Measurements from ENCODE around the gene HEBP1. TPM values are rescaled to one million over a fixed set of nuclear protein-coding genes. Genes with fewer than 3 reads are reported as not detected.

The HEBP1 gene
- 10 to 100 TPM; 23.9 to 24.8 TPM for total RNA-seq

GRCh38 chr12:12999959-13000615, at the start of gene HEBP1:
Gene HEBP1 (minus strand): TSS chr12:13000265. CDS start chr12:13000114, 151 bp downstream.
- peaks cover 8% of the 10 kb centered on the region for H3K27me3 Mint-ChIP-seq

DNA sequence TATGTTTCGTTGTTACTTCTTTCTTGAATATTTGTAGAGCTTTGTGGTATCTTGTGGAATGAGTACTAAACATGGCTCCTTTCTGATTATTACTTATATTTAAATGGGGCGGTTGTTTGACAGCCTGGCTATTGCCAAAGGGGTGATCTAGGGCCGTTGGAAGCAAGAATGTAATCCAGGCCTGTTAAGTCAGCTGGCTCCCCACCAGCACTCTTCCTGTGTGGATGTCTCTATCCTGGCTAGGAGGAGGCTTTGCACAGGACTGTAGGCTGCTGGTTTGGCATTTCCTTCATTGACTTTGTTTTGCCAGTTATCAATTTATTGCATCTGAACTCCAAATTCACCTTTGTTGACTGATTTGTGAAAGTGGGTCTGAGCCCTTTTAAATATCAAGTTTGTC, 49.8 kb upstream of the HEBP1 start:
- CTCF ChIA-PET: no interaction called here
- no peaks in the 10 kb centered on the region for H3K27me3 Mint-ChIP-seq
- H3K4me3 Mint-ChIP-seq: no peak overlapping the region
- H3K36me3 Mint-ChIP-seq (ENCODE audit: low read depth): peaks cover 6% of the 10 kb centered on the region
- POLR2A ChIA-PET: interaction anchor here (1.3 kb wide), 1 partner anchor 30 kb away, joined by 3 read pairs; no protein-coding TSS in a partner anchor
- TF ChIP-seq, protein P1, sequence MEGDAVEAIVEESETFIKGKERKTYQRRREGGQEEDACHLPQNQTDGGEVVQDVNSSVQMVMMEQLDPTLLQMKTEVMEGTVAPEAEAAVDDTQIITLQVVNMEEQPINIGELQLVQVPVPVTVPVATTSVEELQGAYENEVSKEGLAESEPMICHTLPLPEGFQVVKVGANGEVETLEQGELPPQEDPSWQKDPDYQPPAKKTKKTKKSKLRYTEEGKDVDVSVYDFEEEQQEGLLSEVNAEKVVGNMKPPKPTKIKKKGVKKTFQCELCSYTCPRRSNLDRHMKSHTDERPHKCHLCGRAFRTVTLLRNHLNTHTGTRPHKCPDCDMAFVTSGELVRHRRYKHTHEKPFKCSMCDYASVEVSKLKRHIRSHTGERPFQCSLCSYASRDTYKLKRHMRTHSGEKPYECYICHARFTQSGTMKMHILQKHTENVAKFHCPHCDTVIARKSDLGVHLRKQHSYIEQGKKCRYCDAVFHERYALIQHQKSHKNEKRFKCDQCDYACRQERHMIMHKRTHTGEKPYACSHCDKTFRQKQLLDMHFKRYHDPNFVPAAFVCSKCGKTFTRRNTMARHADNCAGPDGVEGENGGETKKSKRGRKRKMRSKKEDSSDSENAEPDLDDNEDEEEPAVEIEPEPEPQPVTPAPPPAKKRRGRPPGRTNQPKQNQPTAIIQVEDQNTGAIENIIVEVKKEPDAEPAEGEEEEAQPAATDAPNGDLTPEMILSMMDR (IDR thresholded peaks at IDR 0.05): no peak
- H3K9me3 Mint-ChIP-seq: peaks cover 7% of the 10 kb centered on the region
- H3K27ac Mint-ChIP-seq: no peak overlapping the region
- intact Hi-C loops (cut with micrococcal nuclease): no loop called here
- DNase-seq (no peak), ATAC-seq (no peak)
- peaks cover 25% of the 10 kb centered on the region for H3K4me1 Mint-ChIP-seq (ENCODE audit: low read depth)

More at GRCh38 chr12:12999959-13000615, at the start of gene HEBP1:
- DNase-seq (peak; percentile 95), ATAC-seq (peak; percentile 96)
- H3K4me1 Mint-ChIP-seq (ENCODE audit: low read depth): peaks cover 24% of the 10 kb centered on the region
- no peaks in the 10 kb centered on the region for H3K9me3 Mint-ChIP-seq
- H3K4me3 Mint-ChIP-seq: peak within 1 kb of the TSS; percentile 86
- H3K27ac Mint-ChIP-seq: peak within 1 kb of the TSS; percentile 66
- H3K36me3 Mint-ChIP-seq (ENCODE audit: low read depth): no peaks in the 10 kb centered on the region
- CTCF ChIA-PET: interaction anchor here (1.1 kb wide), 2 partner anchors 206 to 211 kb away, joined by 3 read pairs; no protein-coding TSS in a partner anchor
- intact Hi-C loops (cut with micrococcal nuclease): loop anchor here (5.0 kb wide), 1 partner anchor 212 kb away; no protein-coding TSS in a partner anchor
- TF ChIP-seq, protein P1 (IDR thresholded peaks at IDR 0.05): no peak
- POLR2A ChIA-PET: no interaction called here

DNA sequence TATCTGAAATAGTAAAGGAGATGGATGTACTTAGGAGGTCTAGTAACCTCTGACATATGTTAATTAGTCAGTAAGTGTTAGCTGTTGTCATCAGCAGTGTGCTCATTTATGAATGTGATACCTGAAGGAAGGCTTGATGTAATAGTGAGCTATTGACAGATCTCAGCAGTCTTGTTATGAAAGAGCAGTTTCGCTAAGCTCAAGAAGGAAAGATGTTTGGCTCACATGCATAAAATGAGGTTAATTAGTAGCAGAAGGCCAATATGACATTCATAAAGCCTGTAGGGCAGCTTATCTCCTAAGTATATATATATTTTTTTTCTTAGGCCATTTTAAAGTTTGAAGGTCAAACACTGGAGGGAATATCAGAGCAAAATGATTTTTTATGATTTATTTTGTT, 46.9 kb upstream of the HEBP1 start:
- peaks cover 18% of the 10 kb centered on the region for H3K4me1 Mint-ChIP-seq (ENCODE audit: low read depth)
- DNase-seq (no peak), ATAC-seq (peak; percentile 35)
- TF ChIP-seq, protein P1 (IDR thresholded peaks at IDR 0.05): no peak
- ChIA-PET CTCF (interaction anchor here (0.6 to 5.5 kb wide), 4 partner anchors 50 to 258 kb away, joined by 3 to 40 read pairs (median 8); no protein-coding TSS in a partner anchor), POLR2A (interaction anchor here (1.1 kb wide), 1 partner anchor 122 kb away, joined by 3 read pairs; no protein-coding TSS in a partner anchor)
- H3K36me3 Mint-ChIP-seq (ENCODE audit: low read depth): no peaks in the 10 kb centered on the region
- no peaks in the 10 kb centered on the region for H3K9me3 Mint-ChIP-seq
- H3K27ac Mint-ChIP-seq: no peak overlapping the region
- no peaks in the 10 kb centered on the region for H3K27me3 Mint-ChIP-seq
- no peak overlapping the region for H3K4me3 Mint-ChIP-seq
- intact Hi-C loops (cut with micrococcal nuclease): no loop called here

GRCh38 chr12:13045816-13046215, 45.8 kb upstream of the HEBP1 start:
- CTCF ChIA-PET: interaction anchor here (2.2 to 5.5 kb wide), 3 partner anchors 11 to 166 kb away, joined by 10 to 40 read pairs (median 12); no protein-coding TSS in a partner anchor
- POLR2A ChIA-PET: interaction anchor here (1.1 kb wide), 1 partner anchor 121 kb away, joined by 3 read pairs; no protein-coding TSS in a partner anchor
- ATAC-seq: no peak
- H3K4me1 Mint-ChIP-seq (ENCODE audit: low read depth): peaks cover 17% of the 10 kb centered on the region
- no peaks in the 10 kb centered on the region for H3K36me3 Mint-ChIP-seq (ENCODE audit: low read depth)
- no peaks in the 10 kb centered on the region for H3K9me3 Mint-ChIP-seq
- peak overlapping the region; percentile 77 for H3K4me3 Mint-ChIP-seq
- intact Hi-C loops (cut with micrococcal nuclease): no loop called here
- TF ChIP-seq, protein P1 (IDR thresholded peaks at IDR 0.05): no peak
- no peak for DNase-seq
- no peak overlapping the region for H3K27ac Mint-ChIP-seq
- no peaks in the 10 kb centered on the region for H3K27me3 Mint-ChIP-seq

- H3K27ac Mint-ChIP-seq: peak overlapping the region; percentile 23
- H3K4me1 Mint-ChIP-seq (ENCODE audit: low read depth): peaks cover 17% of the 10 kb centered on the region
- CTCF ChIA-PET: interaction anchor here (0.9 to 5.5 kb wide), 5 partner anchors 10 to 167 kb away, joined by 3 to 40 read pairs (median 12); no protein-coding TSS in a partner anchor
- no peaks in the 10 kb centered on the region for H3K27me3 Mint-ChIP-seq
- POLR2A ChIA-PET: interaction anchor here (0.6 kb wide), 1 partner anchor 208 kb away, joined by 3 read pairs; no protein-coding TSS in a partner anchor
- no peaks in the 10 kb centered on the region for H3K9me3 Mint-ChIP-seq
- intact Hi-C loops (cut with micrococcal nuclease): no loop called here
- TF ChIP-seq, protein P1 (IDR thresholded peaks at IDR 0.05): no peak
- H3K36me3 Mint-ChIP-seq (ENCODE audit: low read depth): no peaks in the 10 kb centered on the region
- ATAC-seq: no peak
- no peak for DNase-seq
- peak overlapping the region; percentile 77 for H3K4me3 Mint-ChIP-seq
These were observed 44.8 kb upstream of the HEBP1 start for GRCh38 chr12:13044906-13045299.

All from activated CD8-positive, alpha-beta T cell treated with anti-CD3 and anti-CD28 coated beads for 36 hours (primary cell).